ENCODE data around the gene PPP2R2D.
"Not testable (repeated sequence)": the region's sequence is repeated elsewhere in the genome, so short reads cannot be mapped to it uniquely, and the experiment has no call there.

Gene PPP2R2D

DNA sequence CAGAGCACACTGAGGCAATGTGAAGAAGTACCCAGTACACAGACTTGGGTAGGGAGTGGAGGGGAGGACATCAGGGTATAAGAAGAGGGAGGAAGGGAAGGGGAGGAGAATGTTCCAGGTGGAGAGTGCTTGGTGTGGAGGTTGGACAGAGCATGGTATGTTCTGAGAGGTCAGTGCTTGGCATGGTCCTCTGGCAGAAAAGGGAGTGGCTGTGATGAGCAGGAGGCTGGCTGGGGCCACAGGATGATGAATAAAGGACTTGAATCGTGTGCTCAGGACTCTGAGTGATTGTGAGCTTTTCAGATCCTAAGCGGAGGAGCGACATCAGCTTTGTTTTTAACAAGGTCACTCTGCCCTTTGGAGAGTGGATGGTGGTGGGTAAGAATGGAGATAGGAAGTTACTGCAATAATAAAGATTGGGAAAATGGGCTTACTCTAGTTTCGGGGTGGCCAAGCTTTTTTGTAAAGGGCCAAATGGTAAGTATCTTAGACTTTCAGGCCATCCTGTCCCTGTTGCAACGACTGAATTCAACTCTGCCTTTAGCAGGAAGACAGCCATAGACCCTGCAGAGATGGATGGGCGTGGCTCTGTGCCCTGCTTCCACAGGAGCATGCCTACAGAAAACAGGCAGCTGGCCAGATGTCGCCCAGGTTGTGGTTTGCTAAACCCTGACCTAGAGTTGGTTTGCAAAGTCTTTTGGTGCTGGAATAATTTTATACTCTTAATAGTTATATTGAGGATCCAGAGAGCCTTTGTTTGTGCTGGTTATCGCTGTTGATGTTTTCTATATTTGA lies 8.4 kb downstream of the PPP2R2D start:
- DNase-seq: no peak

DNA sequence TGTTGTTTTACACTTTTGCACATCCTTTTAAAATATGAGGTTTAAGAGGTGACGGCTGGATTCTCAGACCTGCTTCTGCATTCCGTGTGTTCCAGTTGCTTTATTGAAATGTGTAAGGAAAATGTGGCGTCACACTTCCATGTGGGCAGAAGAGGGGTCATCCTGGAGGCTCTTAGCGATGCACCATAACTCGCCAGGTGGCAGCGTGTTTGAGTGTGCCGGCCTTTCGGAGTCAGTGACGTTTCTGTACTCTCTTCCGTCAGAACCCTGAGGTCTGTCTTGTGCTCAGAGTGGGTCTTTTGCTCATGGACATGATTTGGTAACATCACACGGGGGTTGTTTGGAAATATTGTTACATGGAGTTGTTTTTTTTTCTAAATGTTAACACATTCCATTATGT lies 9.1 kb downstream of the PPP2R2D start:
- no peak for DNase-seq

DNA sequence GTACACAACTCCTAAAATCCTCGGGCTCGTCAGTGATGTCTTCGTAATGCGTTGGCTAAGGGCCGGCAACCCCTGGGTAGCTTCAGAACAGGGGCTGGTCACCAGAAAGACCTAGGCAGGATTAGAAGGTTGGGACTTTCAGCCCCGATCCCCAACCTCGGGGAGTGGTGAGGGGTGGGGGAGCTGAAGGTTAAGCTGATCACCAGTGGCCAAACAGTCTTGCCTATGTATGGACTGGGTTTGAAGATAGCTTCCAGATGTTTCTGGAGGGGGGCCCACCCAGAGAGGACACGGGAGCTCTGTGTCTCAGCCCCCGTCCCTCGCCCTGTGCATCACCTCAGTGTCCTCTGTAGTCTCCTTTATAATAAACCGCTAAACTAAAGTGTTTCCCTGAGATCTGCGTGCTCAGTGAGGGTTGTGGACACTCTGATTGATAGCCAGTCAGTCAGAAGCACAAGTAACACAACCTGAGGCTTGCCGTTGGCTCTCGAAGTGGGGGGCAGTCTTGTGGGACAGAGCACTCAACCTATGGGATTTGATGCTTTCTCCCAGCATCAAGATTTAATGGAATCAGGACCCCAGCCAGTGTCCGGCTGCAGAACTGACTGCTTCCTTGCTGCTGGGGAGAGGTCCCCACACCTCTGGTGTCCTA lies 10.0 kb downstream of the PPP2R2D start:
- no peak for DNase-seq

GRCh38 chr10:131911451-131911850 lies 10.6 kb downstream of the PPP2R2D start:
- DNase-seq: no peak

DNA sequence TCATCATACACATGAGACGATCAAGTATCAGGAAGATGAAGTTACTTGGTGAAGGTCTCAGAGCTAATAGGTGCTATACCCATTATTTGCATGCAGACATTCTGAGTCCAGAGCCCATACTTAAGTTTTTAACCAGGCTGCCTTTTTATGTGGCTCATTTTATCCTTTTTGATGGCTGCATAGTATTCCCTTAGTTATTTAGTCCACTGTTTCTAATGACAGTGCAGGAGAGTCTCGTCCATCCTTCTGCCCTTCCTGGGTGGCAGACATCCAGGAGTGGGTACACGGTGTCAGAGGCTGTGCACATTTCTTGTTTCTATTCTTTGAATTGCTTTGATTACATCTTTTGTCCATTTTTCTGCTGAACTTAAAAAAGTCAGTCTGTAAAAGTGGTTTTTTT lies 11.8 kb downstream of the PPP2R2D start:
- no peak for DNase-seq

DNA sequence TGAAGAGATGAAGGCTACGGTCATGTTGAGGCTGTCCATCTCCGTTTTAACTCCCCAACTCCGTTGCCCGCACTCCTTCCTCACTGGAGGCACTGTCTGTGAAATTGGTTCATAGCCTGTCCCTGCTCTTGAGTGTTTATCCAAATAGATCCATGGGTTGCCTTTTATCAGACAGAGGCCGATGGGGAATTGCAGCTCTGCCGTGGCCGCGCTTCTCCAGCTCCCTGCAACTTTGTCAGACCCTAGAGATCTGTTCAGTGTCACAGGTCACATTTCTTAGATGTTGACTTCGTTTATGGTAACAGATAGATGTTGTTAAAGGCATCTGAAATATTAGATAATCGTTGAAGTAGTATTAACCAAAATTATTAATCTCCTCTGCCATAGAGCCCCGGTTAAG lies 14.7 kb downstream of the PPP2R2D start:
- no peak for DNase-seq

- DNase-seq: no peak
Measured at GRCh38 chr10:131915990-131916766, 15.4 kb downstream of the PPP2R2D start.

DNA sequence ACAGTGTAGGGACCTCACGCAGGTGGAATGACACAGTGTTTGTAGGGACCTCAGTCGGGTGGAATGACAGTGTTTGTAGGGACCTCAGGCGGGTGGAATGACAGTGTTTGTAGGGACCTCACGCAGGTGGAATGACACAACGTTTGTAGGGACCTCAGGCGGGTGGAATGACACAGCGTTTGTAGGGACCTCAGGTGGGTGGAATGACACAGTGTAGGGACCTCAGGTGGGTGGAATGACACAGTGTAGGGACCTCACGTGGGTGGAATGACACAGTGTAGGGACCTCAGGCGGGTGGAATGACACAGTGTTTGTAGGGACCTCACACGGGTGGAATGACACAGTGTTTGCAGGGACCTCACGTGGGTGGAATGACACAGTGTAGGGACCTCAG lies 16.0 kb downstream of the PPP2R2D start:
- DNase-seq: not testable (repeated sequence)

- not testable (repeated sequence) for DNase-seq
Measured at GRCh38 chr10:131917496-131917895, 16.7 kb downstream of the PPP2R2D start.

- DNase-seq: not testable (repeated sequence)
Measured at GRCh38 chr10:131919461-131919860, 18.7 kb downstream of the PPP2R2D start.

GRCh38 chr10:131920151-131920550 lies 19.3 kb downstream of the PPP2R2D start:
- DNase-seq: no peak

DNA sequence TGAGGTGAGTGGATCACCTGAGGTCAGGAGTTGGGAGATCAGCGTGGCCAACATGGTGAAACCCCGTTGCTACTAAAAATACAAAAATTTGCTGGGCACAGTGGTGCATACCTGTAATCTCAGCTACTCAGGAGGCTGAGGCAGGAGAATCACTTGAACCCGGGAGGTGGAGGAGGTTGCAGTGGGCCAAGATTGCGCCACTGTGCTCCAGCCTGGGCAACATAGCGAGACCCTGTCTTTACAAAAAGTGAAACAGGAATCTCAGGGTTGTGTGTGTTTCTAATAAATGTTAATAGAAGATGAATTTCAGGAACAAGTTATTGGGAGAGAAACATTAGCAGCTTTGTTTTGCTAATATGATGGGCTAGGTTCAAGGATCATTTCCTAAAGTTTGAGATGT lies 19.9 kb downstream of the PPP2R2D start:
- DNase-seq: no peak

DNA sequence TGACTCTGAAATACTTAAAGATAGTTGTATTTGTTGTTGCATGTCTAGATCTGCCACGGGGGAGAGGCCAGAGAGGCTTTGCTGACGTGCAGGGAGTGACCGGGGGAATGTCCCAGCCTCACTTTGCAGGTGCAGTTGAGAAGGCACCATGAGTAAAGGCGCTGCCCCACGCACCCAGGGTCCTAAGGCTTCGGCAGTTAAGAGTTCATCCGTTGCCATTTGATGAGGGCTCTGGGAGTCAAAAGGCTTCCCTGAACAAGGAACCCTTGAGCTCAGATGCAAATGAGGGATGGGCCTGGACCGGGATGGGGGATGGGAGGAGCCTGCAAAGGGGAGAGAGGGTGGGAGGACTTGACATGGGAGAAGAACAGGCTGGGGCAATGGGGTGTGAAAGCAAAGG lies 20.4 kb downstream of the PPP2R2D start:
- DNase-seq: no peak

DNA sequence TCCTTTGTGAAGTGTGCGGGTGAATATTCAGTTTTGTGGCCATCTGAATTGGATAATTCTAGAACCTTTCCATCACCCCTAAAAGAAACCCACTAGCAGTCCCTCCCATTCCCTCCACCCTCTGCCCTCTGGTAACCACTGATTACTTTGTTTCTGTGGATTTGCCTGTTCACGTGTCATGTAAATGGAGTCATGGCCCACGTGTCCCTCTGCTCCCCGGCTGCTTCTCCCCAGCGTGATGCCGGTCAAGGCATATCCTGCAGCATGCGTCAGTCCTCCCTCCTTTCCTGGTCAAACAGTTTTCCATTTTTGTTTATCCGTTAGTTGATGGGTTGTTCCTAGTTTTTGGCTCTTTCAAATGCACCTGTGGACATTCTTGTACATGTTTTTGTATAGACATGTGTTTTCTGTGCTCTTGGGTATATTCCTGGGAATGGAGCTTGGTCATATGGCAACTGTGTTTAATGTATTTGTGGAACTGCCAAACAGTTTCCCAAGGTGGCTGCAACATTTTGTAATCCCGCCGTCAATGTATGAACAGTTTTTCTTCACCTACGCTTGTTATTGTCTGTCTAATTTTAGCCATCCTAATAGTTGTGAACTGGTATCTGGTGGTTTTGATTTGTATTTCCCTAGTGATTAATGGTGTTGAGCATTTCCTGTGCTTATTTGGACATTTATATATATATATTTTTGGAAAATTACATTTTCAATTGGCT lies 22.4 kb downstream of the PPP2R2D start:
- DNase-seq: no peak

DNA sequence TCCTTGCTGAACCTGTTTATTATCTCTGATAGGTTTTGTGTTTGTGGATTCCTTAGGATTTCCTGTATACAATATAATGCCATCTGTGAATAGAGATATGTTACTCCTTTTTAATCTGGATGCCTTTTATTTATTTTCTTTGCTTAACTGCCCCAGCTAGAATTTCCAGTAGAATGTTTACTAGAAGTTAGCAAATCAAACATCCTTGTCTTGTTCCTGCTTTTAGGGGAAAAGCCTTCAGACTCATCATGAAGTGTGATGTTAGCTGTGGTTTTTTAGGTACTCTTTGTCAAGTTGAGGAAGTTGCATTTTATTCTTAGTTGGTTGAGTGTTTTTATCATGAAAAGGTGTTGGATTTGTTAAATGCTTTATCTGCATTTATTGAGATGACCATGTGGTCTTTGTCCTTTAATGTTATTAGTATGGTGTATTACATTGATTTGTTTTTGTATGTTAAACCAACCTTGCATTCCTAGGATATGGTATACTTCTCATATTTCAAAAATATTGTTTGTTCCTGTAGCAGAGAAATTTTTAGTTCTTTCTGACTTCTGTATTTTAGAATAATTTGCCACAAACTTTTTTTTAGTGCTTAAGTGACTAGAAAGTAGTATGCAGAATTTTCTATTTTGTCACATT lies 24.3 kb downstream of the PPP2R2D start:
- DNase-seq: no peak

- no peak for DNase-seq
Measured at GRCh38 chr10:131925716-131926115, 24.9 kb downstream of the PPP2R2D start.

GRCh38 chr10:131926253-131926652 lies 25.4 kb downstream of the PPP2R2D start:
- DNase-seq: no peak

DNA sequence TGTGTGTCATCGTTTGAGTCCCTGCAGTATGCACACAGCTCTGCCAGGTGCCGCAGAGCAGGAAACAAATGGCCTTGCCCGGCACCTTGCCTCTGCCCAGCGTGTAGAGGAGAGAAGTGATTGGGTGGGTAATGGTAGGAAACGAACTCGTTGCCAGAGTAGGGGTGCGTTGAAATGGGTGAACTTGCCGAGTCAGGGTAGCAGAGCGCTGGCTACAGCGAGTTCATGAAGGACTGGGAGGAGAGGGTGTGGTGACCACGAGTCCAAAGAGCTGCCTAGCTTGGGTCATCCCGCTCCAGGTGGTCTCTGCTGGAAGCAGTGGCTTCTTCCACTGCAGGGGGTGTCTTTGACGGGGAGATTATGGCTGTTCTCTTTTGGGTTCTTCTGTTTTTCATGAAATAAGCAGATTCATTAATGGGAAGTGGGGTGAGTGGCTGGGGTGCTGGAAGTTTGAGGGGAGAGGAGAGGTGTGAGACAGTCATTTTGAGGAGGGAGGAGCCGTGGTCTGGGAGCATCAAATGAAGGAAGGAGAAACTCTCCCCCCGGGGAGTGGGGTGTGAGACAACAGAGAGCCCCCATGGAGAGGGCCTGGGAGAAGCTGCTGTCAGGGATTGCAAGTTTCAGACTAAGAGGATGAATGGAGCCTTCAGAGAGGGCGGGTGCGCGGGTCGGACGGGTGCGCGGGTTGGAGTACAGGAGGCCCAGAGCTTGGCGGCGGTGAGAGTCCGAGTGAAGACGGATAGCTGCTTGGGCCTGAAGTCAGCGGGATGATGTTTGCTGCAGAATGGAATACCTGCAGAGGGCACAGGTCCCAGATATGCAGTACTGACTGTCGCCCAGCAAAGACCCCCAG lies 26.2 kb downstream of the PPP2R2D start:
- no peak for DNase-seq

DNA sequence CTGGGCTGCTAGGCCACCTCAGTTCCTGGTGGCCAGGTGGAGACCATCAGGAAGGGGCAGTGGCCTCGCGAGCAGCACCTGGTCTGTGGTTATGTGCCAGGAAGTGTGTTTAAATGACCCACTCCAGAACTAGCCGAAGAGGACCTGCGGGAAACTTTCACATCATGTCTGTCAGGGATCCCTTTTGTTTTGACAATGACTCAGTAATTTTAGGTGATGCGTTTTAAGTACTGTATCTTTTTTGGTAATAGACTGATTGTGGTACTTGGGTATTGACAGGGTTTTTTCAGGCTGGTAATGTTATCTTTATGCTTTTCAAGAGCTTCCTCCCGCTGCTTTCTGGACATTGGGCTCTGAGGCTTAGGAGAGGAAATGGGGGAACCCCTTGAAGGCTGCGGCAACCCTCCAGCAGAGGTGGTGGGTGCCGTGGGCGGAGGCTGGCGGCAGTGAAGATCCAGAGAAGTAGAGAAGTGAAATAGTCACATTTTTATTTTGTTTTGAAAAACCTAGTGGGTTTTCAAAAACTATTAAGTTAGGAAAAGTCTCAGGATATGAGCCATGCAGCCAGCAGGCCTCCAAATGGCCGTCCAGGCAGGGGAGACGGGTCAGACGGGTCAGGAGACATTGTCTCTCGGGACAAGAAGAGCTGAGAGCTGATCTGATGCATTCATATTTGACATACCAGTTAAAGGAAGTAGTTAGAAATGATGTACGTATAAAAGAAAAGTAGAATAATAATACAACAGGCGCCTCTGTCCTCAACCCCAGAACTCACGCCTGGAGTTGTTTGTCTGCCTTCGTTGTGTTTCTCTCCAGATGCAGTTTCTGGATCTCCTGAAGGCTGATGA lies 27.7 kb downstream of the PPP2R2D start:
- no peak for DNase-seq

- no peak for DNase-seq
Measured at GRCh38 chr10:131929122-131929845, 28.5 kb downstream of the PPP2R2D start.
